ENCODE measurements around the gene CTNND2. TPM values are rescaled to one million over a fixed set of nuclear protein-coding genes. Genes with fewer than 3 reads are reported as not detected.

Gene CTNND2
- total and polyA plus RNA-seq, 8 donors, result 9.2 to 62.8 (median 43.7) TPM

DNA sequence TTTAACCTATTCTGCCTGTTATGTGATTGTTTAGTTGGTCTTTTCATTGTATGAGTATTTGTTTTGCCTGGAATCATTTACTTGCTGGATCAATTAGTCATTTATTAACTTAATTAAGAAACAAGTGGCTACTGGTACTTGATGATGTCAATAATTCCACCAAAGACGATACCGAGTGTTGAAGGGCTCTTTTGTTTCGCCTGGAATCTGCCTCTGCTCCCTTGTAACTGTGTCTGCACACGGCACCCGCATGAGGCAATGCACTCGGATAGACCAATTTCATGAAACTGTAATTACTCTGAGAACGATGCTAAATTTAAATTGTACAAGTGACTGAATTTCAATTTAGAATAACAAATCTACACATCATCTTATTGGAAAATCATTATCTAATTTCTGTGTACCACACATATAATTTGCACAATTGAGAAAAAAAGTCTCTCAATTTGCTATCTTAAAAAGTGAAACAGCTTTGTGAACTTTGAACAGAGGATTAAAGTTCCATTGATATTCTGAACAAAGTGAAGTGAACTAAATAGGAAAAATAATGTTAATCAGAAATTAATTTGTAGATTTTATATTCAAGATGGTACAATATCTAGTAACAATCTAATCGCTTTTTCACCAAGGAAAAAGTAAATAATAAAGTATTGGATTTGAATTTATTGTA is 143.2 kb downstream of the CTNND2 start:
- Histone ChIP-seq H3K4me3 (no peak overlapping the region), H3K36me3 (no peaks in the 10 kb centered on the region), H3K27me3 (no peaks in the 10 kb centered on the region), H3K4me1 (peaks cover 0 to 7% (median 0%) of the 10 kb centered on the region in 3 donors), H3K27ac (peak overlapping the region in 1 of 4 donors; percentile 44), H3K9me3 (no peaks in the 10 kb centered on the region)
- ATAC-seq (peak; percentile 53 to 89 (median 74)), DNase-seq (peak in 2 of 6 donors; percentile 22 to 25), FAIRE-seq (no peak)
- TF ChIP-seq CTCF (IDR thresholded peaks at IDR 0.05), result no peak
- WGBS, 2 donors, result 71 to 75% methylated on average over 8 of the region's 8 CpGs
- intact Hi-C loops (cut with DNase I), result no loop called here

GRCh38 chr5:11758321-11758720 is 145.9 kb downstream of the CTNND2 start:
- no peak for DNase-seq
- TF ChIP-seq CTCF (IDR thresholded peaks at IDR 0.05), result no peak
- Histone ChIP-seq H3K27me3 (no peaks in the 10 kb centered on the region), H3K4me1 (peaks cover 0 to 7% (median 0%) of the 10 kb centered on the region in 3 donors), H3K9me3 (no peaks in the 10 kb centered on the region), H3K4me3 (no peak overlapping the region), H3K27ac (no peak overlapping the region), H3K36me3 (no peaks in the 10 kb centered on the region)
- no peak for FAIRE-seq
- WGBS, 2 donors, result 82 to 97% methylated on average over 1 of the region's 1 CpG
- intact Hi-C loops (cut with DNase I), result no loop called here
- ATAC-seq, result no peak

DNA sequence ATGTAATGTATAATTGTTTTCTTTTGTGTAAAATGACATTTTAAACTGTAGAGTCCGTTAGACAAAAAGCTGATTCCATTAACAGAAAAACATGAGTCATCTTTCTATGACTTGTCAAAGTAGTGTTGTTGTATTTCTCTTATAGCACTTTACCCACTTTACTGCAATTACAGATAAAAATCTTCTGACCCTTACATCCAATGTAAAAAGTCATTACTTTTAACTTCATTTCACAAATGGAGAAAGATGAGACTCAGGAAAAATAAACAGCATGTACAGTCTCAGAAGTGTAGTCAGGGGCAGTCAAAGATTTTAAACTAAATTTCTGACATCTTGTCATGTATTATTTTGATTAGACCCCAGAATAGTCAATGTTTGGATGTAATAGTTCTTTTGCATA is 146.6 kb downstream of the CTNND2 start:
- Histone ChIP-seq H3K4me3 (no peak overlapping the region), H3K36me3 (no peaks in the 10 kb centered on the region), H3K4me1 (peaks cover 0 to 7% (median 0%) of the 10 kb centered on the region in 3 donors), H3K27me3 (no peaks in the 10 kb centered on the region), H3K27ac (no peak overlapping the region), H3K9me3 (no peaks in the 10 kb centered on the region)
- intact Hi-C loops (cut with DNase I), result no loop called here
- DNase-seq (no peak), FAIRE-seq (no peak), ATAC-seq (no peak)
- TF ChIP-seq CTCF (IDR thresholded peaks at IDR 0.05), result no peak
- WGBS, 2 donors, result 91% methylated on average over 1 of the region's 1 CpG

- Histone ChIP-seq H3K4me3 (no peak overlapping the region), H3K36me3 (no peaks in the 10 kb centered on the region), H3K4me1 (peaks cover 10 to 17% (median 13%) of the 10 kb centered on the region in 3 donors), H3K27ac (no peak overlapping the region), H3K27me3 (no peaks in the 10 kb centered on the region), H3K9me3 (no peaks in the 10 kb centered on the region)
- no peak for TF ChIP-seq CTCF (IDR thresholded peaks at IDR 0.05)
- DNase-seq, result no peak
- FAIRE-seq, result no peak
- intact Hi-C loops (cut with DNase I), result no loop called here
- ATAC-seq, result no peak
- WGBS, 2 donors, result 90 to 91% methylated on average over 3 of the region's 3 CpGs
Measured at GRCh38 chr5:11737010-11737409, 167.2 kb downstream of the CTNND2 start.

DNA sequence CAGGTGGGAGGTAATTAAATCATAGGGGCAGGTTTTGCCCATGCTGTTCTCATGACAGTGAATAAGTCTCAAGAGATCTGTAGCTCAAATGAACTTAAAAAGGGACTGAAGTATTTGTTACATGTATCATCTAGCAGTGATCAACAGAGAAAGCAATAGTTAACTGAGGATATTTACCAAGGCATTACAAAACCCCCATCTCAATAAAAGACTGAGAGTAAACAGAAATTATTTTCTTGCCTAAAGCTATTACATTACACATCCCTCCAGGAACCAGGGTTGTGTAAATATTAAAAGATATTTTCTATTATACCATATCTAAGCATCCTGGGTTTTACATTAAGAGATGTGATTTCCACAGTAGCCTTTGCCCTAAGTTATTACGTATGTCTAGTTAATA is 169.9 kb downstream of the CTNND2 start:
- Histone ChIP-seq H3K4me1 (peaks cover 10 to 17% (median 13%) of the 10 kb centered on the region in 3 donors), H3K27me3 (no peaks in the 10 kb centered on the region), H3K9me3 (no peaks in the 10 kb centered on the region), H3K36me3 (no peaks in the 10 kb centered on the region), H3K4me3 (no peak overlapping the region), H3K27ac (peak overlapping the region in 1 of 4 donors; percentile 42)
- ATAC-seq, result peak in 2 of 4 donors; percentile 32 to 36
- intact Hi-C loops (cut with DNase I), result no loop called here
- no peak for TF ChIP-seq CTCF (IDR thresholded peaks at IDR 0.05)
- no peak for DNase-seq
- FAIRE-seq, result no peak
- WGBS, 2 donors, result 74 to 83% methylated on average over 1 of the region's 1 CpG
